ENCODE data around the gene MS4A14. TPM values are rescaled to one million over a fixed set of nuclear protein-coding genes. Genes with fewer than 3 reads are reported as not detected.

MS4A14 gene
- total and polyA plus RNA-seq, 4 donors = 0.06 to 1.1 (median 0.18) TPM

DNA sequence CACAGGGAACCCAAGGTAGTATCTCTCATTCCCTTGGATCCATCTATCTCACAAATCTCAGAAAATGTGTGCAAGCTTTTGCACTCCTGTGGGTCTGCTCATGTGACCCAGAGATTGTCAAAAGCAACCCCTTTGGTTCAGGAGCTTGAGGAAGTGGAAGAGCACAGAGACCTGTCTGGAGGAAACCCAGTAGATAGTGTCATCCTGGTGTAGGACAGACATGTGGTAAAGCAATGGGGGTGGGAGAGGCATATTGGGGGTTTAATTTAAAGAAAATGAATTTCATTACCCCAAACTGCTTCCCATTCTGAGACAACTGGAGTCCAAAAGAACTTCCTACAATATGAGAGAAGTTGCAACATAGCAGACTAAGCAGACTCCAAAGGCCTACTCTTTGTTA lies 5.8 kb upstream of the MS4A14 start:
- H3K9me3 ChIP-seq (ENCODE audit: control insufficient read depth in 4 of 4, low read length in 3 of 4) = no peaks in the 10 kb centered on the region
- H3K9ac ChIP-seq (ENCODE audit: low read depth in 1 of 2, low read length in 2 of 2) = no peak overlapping the region
- no peak for DNase-seq (ENCODE audit: low spot score)
- no peaks in the 10 kb centered on the region for H3K36me3 ChIP-seq (ENCODE audit: control insufficient read depth in 4 of 4, insufficient read depth in 3 of 4, low read depth in 1 of 4, low read length in 3 of 4)
- H3K4me1 ChIP-seq (ENCODE audit: control insufficient read depth in 4 of 4, insufficient read depth in 4 of 4, low read length in 3 of 4) = no peaks in the 10 kb centered on the region
- TF ChIP-seq HNF4G (IDR thresholded peaks at IDR 0.05) = no peak
- TF ChIP-seq NR2F2 (IDR thresholded peaks at IDR 0.05) = no peak
- TF ChIP-seq SP1 (IDR thresholded peaks at IDR 0.05) = no peak
- TF ChIP-seq RAD21 (IDR thresholded peaks at IDR 0.05) = no peak
- TF ChIP-seq FOXA2 (IDR thresholded peaks at IDR 0.05) = no peak
- TF ChIP-seq YY1 (IDR thresholded peaks at IDR 0.05) = no peak
- TF ChIP-seq, protein P1, sequence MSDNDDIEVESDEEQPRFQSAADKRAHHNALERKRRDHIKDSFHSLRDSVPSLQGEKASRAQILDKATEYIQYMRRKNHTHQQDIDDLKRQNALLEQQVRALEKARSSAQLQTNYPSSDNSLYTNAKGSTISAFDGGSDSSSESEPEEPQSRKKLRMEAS (IDR thresholded peaks at IDR 0.05) = no peak
- TF ChIP-seq, protein P2, sequence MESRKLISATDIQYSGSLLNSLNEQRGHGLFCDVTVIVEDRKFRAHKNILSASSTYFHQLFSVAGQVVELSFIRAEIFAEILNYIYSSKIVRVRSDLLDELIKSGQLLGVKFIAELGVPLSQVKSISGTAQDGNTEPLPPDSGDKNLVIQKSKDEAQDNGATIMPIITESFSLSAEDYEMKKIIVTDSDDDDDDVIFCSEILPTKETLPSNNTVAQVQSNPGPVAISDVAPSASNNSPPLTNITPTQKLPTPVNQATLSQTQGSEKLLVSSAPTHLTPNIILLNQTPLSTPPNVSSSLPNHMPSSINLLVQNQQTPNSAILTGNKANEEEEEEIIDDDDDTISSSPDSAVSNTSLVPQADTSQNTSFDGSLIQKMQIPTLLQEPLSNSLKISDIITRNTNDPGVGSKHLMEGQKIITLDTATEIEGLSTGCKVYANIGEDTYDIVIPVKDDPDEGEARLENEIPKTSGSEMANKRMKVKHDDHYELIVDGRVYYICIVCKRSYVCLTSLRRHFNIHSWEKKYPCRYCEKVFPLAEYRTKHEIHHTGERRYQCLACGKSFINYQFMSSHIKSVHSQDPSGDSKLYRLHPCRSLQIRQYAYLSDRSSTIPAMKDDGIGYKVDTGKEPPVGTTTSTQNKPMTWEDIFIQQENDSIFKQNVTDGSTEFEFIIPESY (IDR thresholded peaks at IDR 0.05) = no peak
- TF ChIP-seq RXRA (IDR thresholded peaks at IDR 0.05) = no peak
- TF ChIP-seq, protein P3, sequence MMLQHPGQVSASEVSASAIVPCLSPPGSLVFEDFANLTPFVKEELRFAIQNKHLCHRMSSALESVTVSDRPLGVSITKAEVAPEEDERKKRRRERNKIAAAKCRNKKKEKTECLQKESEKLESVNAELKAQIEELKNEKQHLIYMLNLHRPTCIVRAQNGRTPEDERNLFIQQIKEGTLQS (IDR thresholded peaks at IDR 0.05) = no peak
- no peak for TF ChIP-seq GABPA (IDR thresholded peaks at IDR 0.05 in 1 of 2, conservative IDR thresholded peaks at IDR 0.05 in 1 of 2)
- TF ChIP-seq FOXA1 (IDR thresholded peaks at IDR 0.05) = no peak
- no peak for TF ChIP-seq REST (IDR thresholded peaks at IDR 0.05)
- no peak overlapping the region for H3K27ac ChIP-seq (ENCODE audit: low read depth in 1 of 2, low read length in 2 of 2)
- no peaks in the 10 kb centered on the region for H3K27me3 ChIP-seq (ENCODE audit: control insufficient read depth in 4 of 4, insufficient read depth in 4 of 4, low read length in 3 of 4)
- H3K4me3 ChIP-seq (ENCODE audit: low read depth in 1 of 3, low read length in 3 of 3) = no peak overlapping the region

DNA sequence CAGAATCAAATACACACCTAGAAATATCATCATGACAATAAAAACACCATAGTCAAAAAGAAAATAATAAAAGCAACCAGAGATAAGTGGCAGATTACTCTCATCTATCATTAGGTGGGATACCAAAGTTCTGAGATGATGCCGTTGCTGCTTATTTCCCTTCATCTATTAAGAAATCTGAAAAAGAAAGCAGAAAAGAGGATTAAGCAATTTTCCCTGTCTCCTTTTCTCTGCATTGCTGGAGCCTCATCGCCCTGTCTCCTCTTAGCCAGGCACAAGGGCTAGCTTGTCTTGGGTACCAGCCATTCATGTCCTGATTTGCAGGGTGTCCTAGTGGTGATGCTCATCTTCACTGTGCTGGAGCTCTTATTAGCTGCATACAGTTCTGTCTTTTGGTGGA lies 3.9 kb upstream of the MS4A14 start:
- H3K27me3 ChIP-seq (ENCODE audit: control insufficient read depth in 4 of 4, insufficient read depth in 4 of 4, low read length in 3 of 4) = no peaks in the 10 kb centered on the region
- no peaks in the 10 kb centered on the region for H3K4me1 ChIP-seq (ENCODE audit: control insufficient read depth in 4 of 4, insufficient read depth in 4 of 4, low read length in 3 of 4)
- H3K9me3 ChIP-seq (ENCODE audit: control insufficient read depth in 4 of 4, low read length in 3 of 4) = no peaks in the 10 kb centered on the region
- TF ChIP-seq GABPA (IDR thresholded peaks at IDR 0.05 in 1 of 2, conservative IDR thresholded peaks at IDR 0.05 in 1 of 2) = no peak
- DNase-seq (ENCODE audit: low spot score) = no peak
- H3K4me3 ChIP-seq (ENCODE audit: low read depth in 1 of 3, low read length in 3 of 3) = no peak overlapping the region
- no peak overlapping the region for H3K9ac ChIP-seq (ENCODE audit: low read depth in 1 of 2, low read length in 2 of 2)
- 74% methylated on average over 2 of the region's 2 CpGs for WGBS
- H3K27ac ChIP-seq (ENCODE audit: low read depth in 1 of 2, low read length in 2 of 2) = no peak overlapping the region
- H3K36me3 ChIP-seq (ENCODE audit: control insufficient read depth in 4 of 4, insufficient read depth in 3 of 4, low read depth in 1 of 4, low read length in 3 of 4) = no peaks in the 10 kb centered on the region

GRCh38 chr11:60393016-60393415 lies 3.2 kb upstream of the MS4A14 start:
- 75% methylated on average over 5 of the region's 5 CpGs for WGBS
- TF ChIP-seq, protein P3 (IDR thresholded peaks at IDR 0.05) = no peak
- TF ChIP-seq FOXA1 (IDR thresholded peaks at IDR 0.05) = no peak
- no peak for TF ChIP-seq HNF4A (conservative IDR thresholded peaks at IDR 0.05)
- Histone ChIP-seq H3K9me3 (ENCODE audit: control insufficient read depth in 4 of 4, low read length in 3 of 4) (no peaks in the 10 kb centered on the region), H3K27me3 (ENCODE audit: control insufficient read depth in 4 of 4, insufficient read depth in 4 of 4, low read length in 3 of 4) (no peaks in the 10 kb centered on the region), H3K4me1 (ENCODE audit: control insufficient read depth in 4 of 4, insufficient read depth in 4 of 4, low read length in 3 of 4) (no peaks in the 10 kb centered on the region), H3K4me3 (ENCODE audit: low read depth in 1 of 3, low read length in 3 of 3) (no peak overlapping the region), H3K36me3 (ENCODE audit: control insufficient read depth in 4 of 4, insufficient read depth in 3 of 4, low read depth in 1 of 4, low read length in 3 of 4) (no peaks in the 10 kb centered on the region), H3K27ac (ENCODE audit: low read depth in 1 of 2, low read length in 2 of 2) (no peak overlapping the region), H3K9ac (ENCODE audit: low read depth in 1 of 2, low read length in 2 of 2) (no peak overlapping the region)
- no peak for DNase-seq (ENCODE audit: low spot score)

Measured in liver (tissue), 9 donors.